Astrocyte of the cerebellum (primary cell): ENCODE measurements around the gene MOXD1.

Experiments
- DNase-seq: peaks from one replicate; pipeline ENCODE4 v3.0.0-alpha.2; 2011; ENCODE audit warnings: low read depth
- H3K4me3 ChIP-seq: 2 replicates; pipeline ENCODE4 v1.5.1; 2011; ENCODE audit warnings: mild to moderate bottlenecking, low read depth, low read length, moderate library complexity
- CTCF ChIP-seq: IDR thresholded peaks from 2 replicates; pipeline ENCODE4 v1.5.1; 2012; ENCODE audit warnings: low read length, low read depth, moderate library complexity, mild to moderate bottlenecking; ENCODE audit errors: missing control alignments
- in situ Hi-C: cut with HindIII; loops from 2 replicates; pipeline ENCODE4 v1.10.0; 2017; ENCODE audit warnings: low sequenced_read_pairs

Gene MOXD1

GRCh38 chr6:132289756-132290155 lies 111.5 kb downstream of the MOXD1 start:
- in situ Hi-C loops = loop anchor here (10.0 kb wide), 1 partner anchor 195 kb away; no protein-coding TSS in a partner anchor
- no peak overlapping the region for H3K4me3 ChIP-seq
- DNase-seq = no peak
- no peak for TF ChIP-seq CTCF

- in situ Hi-C loops = no loop called here
- H3K4me3 ChIP-seq = no peak overlapping the region
- TF ChIP-seq CTCF = no peak
- DNase-seq = no peak
Measured at GRCh38 chr6:132287101-132287500, 114.2 kb downstream of the MOXD1 start.

- H3K4me3 ChIP-seq = no peak overlapping the region
- in situ Hi-C loops = no loop called here
- TF ChIP-seq CTCF = no peak
- no peak for DNase-seq
Measured at GRCh38 chr6:132286298-132287019, 114.8 kb downstream of the MOXD1 start.

- no peak for DNase-seq
- no peak for TF ChIP-seq CTCF
- in situ Hi-C loops = no loop called here
- H3K4me3 ChIP-seq = no peak overlapping the region
Measured at GRCh38 chr6:132285004-132285780, 116.1 kb downstream of the MOXD1 start.

- no peak for DNase-seq
- no peak overlapping the region for H3K4me3 ChIP-seq
- no peak for TF ChIP-seq CTCF
- in situ Hi-C loops = no loop called here
Measured at GRCh38 chr6:132282696-132283095, 118.6 kb downstream of the MOXD1 start.

- DNase-seq = no peak
- no peak for TF ChIP-seq CTCF
- no peak overlapping the region for H3K4me3 ChIP-seq
- in situ Hi-C loops = no loop called here
Measured at GRCh38 chr6:132280436-132280835, 120.8 kb downstream of the MOXD1 start.
